ENCODE measurements around the gene S1PR5.

DNA sequence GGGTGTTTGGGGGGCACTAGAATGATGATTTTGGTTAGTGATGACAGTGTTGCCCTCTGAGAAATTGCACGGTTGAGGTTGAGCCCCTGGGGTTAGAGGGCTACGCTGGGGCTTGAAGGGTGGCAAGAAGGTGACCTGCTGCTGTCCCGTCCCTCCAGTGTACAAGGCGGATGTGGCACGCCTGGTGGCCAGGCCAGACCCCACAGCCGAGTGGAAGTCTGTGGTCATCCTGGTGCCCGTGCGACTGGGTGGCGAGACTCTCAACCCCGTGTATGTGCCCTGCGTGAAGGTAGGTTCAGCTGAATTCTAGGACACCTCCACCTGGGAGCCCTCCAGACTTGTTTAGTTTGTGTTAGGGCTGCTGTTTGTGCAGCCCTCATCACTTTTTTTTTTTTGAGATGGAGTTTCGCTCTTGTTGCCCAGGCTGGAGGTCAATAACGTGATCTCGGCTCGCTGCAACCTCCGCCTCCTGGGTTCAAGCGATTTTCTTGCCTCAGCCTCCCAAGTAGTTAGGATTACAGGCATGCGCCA is 31.6 kb upstream of the S1PR5 start:
- TF ChIP-seq CTCF (IDR thresholded peaks at IDR 0.05 in 2 of 3, conservative IDR thresholded peaks at IDR 0.05 in 1 of 3; ENCODE audit: borderline replicate concordance in 1 of 3, insufficient read depth in 1 of 3, low read depth in 2 of 3, low read length in 2 of 3) (no peak), POLR2AphosphoS5 (IDR thresholded peaks at IDR 0.05; ENCODE audit: low read depth, low read length) (no peak), SIN3A (IDR thresholded peaks at IDR 0.05; ENCODE audit: low read depth) (no peak), POLR2A (IDR thresholded peaks at IDR 0.05; ENCODE audit: borderline replicate concordance, extremely low read depth, insufficient read depth, insufficient read length) (no peak), EZH2 (IDR thresholded peaks at IDR 0.05) (no peak), FOSL1 (IDR thresholded peaks at IDR 0.05; ENCODE audit: low read depth) (no peak), EZH2phosphoT487 (IDR thresholded peaks at IDR 0.05; ENCODE audit: borderline replicate concordance) (no peak)
- TF ChIP-seq, protein P1, sequence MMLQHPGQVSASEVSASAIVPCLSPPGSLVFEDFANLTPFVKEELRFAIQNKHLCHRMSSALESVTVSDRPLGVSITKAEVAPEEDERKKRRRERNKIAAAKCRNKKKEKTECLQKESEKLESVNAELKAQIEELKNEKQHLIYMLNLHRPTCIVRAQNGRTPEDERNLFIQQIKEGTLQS (IDR thresholded peaks at IDR 0.05), result no peak

Data from HCT116 (cell line).